Liver (tissue), 3 donors: Measurements from ENCODE around the gene MACROH2A2.

Source experiments
- ATF3 ChIP-seq: IDR thresholded peaks from 2 replicates; pipeline ENCODE4 v1.6.1; 2016; ENCODE audit warnings: antibody characterized with exemption
- CTCF ChIP-seq: fragments of 150-350 bp; IDR thresholded peaks from 2 replicates; pipeline ENCODE4 v1.5.1; 2017; ENCODE audit warnings: improper control_type of control experiment, low read depth, low read length; ENCODE audit not compliant: missing input control
- EGR1 ChIP-seq, 2 donors: IDR thresholded peaks; 2 replicates each; pipeline ENCODE4 v1.6.1; 2016 to 2018; ENCODE audit warnings: antibody characterized with exemption in 2 of 2, low read depth in 2 of 2
- FOXA1 ChIP-seq: IDR thresholded peaks from 2 replicates; pipeline ENCODE4 v1.6.1; 2016; ENCODE audit warnings: antibody characterized with exemption
- HNF4A ChIP-seq, 2 donors: conservative IDR thresholded peaks; 2 replicates each; pipeline ENCODE4 v1.6.1; 2016; ENCODE audit warnings: antibody characterized with exemption in 2 of 2, mild to moderate bottlenecking in 2 of 2
- HNF4G ChIP-seq: IDR thresholded peaks from 2 replicates; pipeline ENCODE4 v1.6.1; 2016; ENCODE audit warnings: antibody characterized with exemption
- RAD21 ChIP-seq, 2 donors: IDR thresholded peaks; 2 replicates each; pipeline ENCODE4 v1.6.1; 2016; ENCODE audit warnings: antibody characterized with exemption in 2 of 2, mild to moderate bottlenecking in 2 of 2
- REST ChIP-seq: IDR thresholded peaks from 2 replicates; pipeline ENCODE4 v1.6.1; 2016; ENCODE audit warnings: antibody characterized with exemption, mild to moderate bottlenecking
- SP1 ChIP-seq: IDR thresholded peaks from 2 replicates; pipeline ENCODE4 v1.6.1; 2018; ENCODE audit warnings: antibody characterized with exemption, mild to moderate bottlenecking
- YY1 ChIP-seq: IDR thresholded peaks from 2 replicates; pipeline ENCODE4 v1.6.1; 2016; ENCODE audit warnings: antibody characterized with exemption, mild to moderate bottlenecking
- ZBTB33 ChIP-seq: IDR thresholded peaks from 2 replicates; pipeline ENCODE4 v1.6.1; 2016; ENCODE audit warnings: antibody characterized with exemption
- TF ChIP-seq, protein P1 (sequence below): IDR thresholded peaks from 2 replicates; pipeline ENCODE4 v1.6.1; 2016; ENCODE audit warnings: antibody characterized with exemption
- donor health status: healthy.
- donor health status: healthy.

DNA sequence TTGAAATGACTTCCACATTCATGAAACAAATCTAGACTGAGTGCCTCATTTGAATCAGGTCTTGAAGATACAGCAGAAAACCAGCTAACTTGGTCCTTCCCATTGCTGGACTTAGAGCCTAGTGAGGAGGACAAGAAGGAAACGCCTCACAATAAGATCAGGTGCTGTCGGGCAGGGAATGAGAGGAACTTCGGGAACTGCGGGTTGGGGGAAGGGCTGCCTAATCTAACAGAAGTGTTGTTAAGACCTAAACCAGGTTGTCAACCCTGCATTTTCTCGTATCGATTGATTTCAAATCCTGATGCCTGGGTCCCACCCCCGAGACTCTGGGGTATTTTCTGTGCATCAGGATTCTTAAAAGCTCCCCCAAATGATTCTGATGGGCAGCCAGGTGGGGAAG lies 26.3 kb downstream of the MACROH2A2 start:
- TF ChIP-seq ATF3 (no peak), REST (no peak), CTCF (no peak), HNF4G (no peak), FOXA1 (no peak), YY1 (no peak), RAD21 (IDR thresholded peaks at IDR 0.05) (no peak), SP1 (no peak), ZBTB33 (no peak), HNF4A (conservative IDR thresholded peaks at IDR 0.05) (no peak), EGR1 (IDR thresholded peaks at IDR 0.05; ENCODE audit: low read depth in 2 of 2) (no peak)
- TF ChIP-seq, protein P1, sequence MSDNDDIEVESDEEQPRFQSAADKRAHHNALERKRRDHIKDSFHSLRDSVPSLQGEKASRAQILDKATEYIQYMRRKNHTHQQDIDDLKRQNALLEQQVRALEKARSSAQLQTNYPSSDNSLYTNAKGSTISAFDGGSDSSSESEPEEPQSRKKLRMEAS, result no peak
